IPS-NIHi7 (cell line): ENCODE measurements around the gene POMT1.
A peak's percentile ranks its signal among the peaks of the same experiment; 100 is the strongest.

Experiments used
- DNase-seq: peaks from one replicate; pipeline ENCODE4 v3.0.0; 2012; ENCODE audit warnings: mixed read lengths; ENCODE audit errors: extremely low spot score

POMT1 gene

DNA sequence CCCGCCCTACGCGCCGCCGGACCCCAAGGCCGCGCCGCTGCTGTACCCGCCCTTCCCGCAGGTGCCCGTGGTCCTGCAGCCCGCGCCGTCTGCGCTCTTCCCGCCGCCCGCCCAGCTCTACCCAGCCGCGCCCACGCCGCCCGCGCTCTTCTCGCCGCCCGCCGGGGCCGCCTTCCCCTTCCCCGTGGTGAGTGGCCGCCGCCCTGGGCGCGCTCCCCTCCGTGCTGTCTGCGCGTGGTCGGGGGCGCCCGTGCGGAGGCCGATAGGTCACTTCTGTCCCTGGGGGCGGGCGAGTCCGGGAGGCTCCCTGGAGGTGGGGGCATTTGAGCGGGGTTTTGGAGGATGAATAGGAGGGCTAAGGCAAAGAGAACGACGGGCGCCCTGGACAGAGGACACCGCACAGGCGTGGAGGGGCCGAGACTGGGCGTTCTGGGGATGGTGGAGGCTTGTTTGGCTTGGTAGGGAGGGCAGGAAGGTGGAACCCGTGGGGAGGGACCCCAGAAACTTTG is 52.2 kb downstream of the POMT1 start:
- no peak for DNase-seq

GRCh38 chr9:131555841-131556673 is 53.3 kb downstream of the POMT1 start:
- no peak for DNase-seq

- DNase-seq = peak; percentile 28
Observed at GRCh38 chr9:131557855-131558548, 55.3 kb downstream of the POMT1 start.

GRCh38 chr9:131559421-131560000 is 56.8 kb downstream of the POMT1 start:
- peak; percentile 7 for DNase-seq

DNA sequence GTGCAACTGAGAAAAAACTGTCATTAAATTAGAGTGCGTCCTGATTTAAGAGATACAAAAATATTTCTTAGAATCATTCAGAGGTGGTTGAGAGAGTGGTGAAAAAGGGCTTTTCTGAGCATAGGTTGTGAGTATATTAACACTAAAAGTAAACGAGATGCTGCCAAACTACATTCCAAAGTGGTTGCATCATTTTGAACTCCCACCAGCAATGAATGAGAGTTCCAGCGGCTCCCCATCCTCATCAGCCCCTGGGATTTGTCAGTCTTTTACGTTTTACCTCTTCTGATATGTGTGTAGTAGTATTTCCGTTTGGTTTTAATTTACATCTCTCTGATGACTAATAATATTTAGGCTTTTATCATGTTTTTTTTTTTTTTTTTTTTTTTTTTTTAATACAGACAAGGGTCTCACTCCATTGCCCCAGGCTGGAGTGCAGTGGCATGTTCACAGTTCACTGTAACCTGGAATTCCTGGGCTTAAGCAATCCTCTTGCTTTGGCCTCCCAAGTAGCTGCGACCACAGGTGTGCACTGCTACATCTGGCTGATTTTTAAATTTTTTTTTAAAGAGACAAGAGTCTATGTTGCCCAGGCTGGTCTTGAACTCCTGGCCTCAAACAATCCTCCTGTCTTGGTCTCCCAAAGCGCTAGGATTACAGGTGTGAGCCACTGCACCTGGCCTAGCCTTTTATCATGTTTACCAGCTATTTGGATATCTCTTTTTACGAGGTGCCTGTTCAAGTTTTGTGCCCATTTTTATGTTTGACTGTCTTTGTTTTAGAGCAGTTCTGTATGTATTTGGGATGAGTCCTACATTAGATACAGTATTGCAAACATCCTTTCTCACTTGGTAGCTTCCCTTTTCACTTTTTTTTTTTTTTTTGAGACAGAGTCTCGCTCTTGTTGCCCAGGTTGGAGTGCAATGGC is 59.6 kb downstream of the POMT1 start:
- peak; percentile 48 for DNase-seq

DNA sequence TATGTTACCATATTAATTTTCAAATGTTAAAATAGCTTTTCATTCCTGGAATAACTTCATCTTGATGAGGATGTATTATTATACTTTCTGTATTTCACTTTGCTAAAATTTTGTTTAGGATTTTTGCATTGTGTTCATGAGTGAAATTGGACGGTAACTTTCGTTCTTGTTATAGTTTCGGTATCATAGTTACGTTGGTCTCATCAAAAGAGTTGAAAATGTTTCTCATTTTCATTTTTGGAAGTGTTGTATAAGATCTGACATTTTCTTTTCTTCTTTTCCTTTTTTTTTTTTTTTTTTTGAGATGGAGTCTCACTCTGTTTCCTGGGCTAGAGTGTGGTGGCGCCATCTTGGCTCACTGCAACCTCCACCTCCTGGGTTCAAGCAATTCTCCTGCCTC is 62.7 kb downstream of the POMT1 start:
- DNase-seq = no peak

DNA sequence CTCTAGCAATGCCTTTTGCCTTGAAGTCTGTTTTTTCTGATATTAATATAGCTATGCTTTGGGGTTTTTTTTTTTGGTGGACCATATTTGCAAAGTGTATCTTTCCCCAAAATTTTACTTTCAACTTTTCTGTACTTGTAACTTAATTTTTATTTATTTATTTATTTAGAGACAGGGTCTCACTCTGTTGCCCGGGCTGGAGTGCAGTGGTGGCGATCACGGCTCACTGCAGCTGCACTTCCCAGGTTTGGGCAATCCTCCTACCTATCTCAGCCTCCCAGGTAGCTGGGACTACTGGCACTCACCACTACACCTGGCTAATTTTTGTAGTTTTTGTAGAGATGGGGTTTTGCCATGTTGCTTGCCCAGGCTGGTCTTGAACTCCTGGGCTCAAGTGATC is 63.4 kb downstream of the POMT1 start:
- DNase-seq = no peak

GRCh38 chr9:131567910-131568309 is 65.2 kb downstream of the POMT1 start:
- DNase-seq = peak; percentile 7
